HCT116 (cell line): ENCODE measurements around the gene WWOX. TPM values are rescaled to one million over a fixed set of nuclear protein-coding genes. Genes with fewer than 3 reads are reported as not detected.

Source experiments
- ATAC-seq: fragments of 200-7000 bp; cut with Tn5 transposase; 2 replicates; pipeline ENCODE4 v1.9.1; 2020; ENCODE audit warnings: mild to moderate bottlenecking, moderate library complexity
- BruUV-seq: library from RNA; stranded (reverse); fragments of 400-500 nt; replicated peaks from 2 replicates; lab custom pipeline; 2021; lab: Mats Ljungman, UMichigan
- CTCF ChIA-PET: fragments of 300-600 bp; sonication (Branson Sonifier 250); formaldehyde crosslinking; loops from one replicate; lab custom pipeline; 2021; ENCODE audit warnings: antibody characterized with exemption; lab: Charles Lee
- POLR2A ChIA-PET: fragments of 300-600, 350-600 bp; sonication (Branson Sonifier 250); formaldehyde crosslinking; loops from one replicate; lab custom pipeline; 2021; ENCODE audit warnings: antibody characterized with exemption; lab: Charles Lee
- RAD21 ChIA-PET, 2 experiments: fragments of 300-600 bp; sonication (Branson Sonifier 250); formaldehyde crosslinking; loops; one replicate each; lab custom pipeline; 2023; ENCODE audit warnings: low total read pairs in 2 of 2; ENCODE audit not compliant: uncharacterized antibody in 2 of 2, unreplicated experiment in 2 of 2, low non-redundant PET in 1 of 2; lab: Charles Lee
- DNase-seq: peaks from one replicate; pipeline ENCODE4 v3.0.0-alpha.2; 2010; ENCODE audit warnings: low read depth, low spot score
- H2AFZ ChIP-seq: fragments of 200-600 bp; shearing (Covaris generic), sonication (generic); 2 replicates; pipeline ENCODE4 v1.6.1; 2017; ENCODE audit warnings: low read depth, mixed run types, mixed read lengths, antibody characterized with exemption, low read length; ENCODE audit not compliant: poor library complexity, severe bottlenecking
- H3K27ac ChIP-seq: 2 replicates; pipeline ENCODE4 v1.5.1; 2012; ENCODE audit warnings: low read depth, low read length
- H3K27me3 ChIP-seq: fragments of 200-600 bp; sonication (generic); 2 replicates; pipeline ENCODE4 v1.6.1; 2016; ENCODE audit warnings: mixed run types, low read length, mixed read lengths; ENCODE audit not compliant: insufficient read depth
- H3K36me3 ChIP-seq, 2 experiments: fragments of 200-500 bp in 1 of 2; fragments of 200-600 bp in 1 of 2; sonication (Bioruptor generic) in 1 of 2; sonication (generic) in 1 of 2; 2 replicates each; pipeline versions ENCODE4 v1.5.1 to v1.6.1; 2014 to 2016; ENCODE audit warnings: low read length in 2 of 2, inconsistent platforms in 1 of 2, mixed read lengths in 1 of 2, mixed run types in 1 of 2; ENCODE audit not compliant: insufficient read depth in 2 of 2, control insufficient read depth in 1 of 2
- H3K4me1 ChIP-seq, 2 experiments: fragments of 200-600 bp in 1 of 2; sonication (generic) in 1 of 2; 2 replicates each; pipeline versions ENCODE4 v1.5.1 to v1.6.1; 2012 to 2017; ENCODE audit warnings: low read length in 2 of 2, inconsistent platforms in 1 of 2, mild to moderate bottlenecking in 1 of 2, mixed read lengths in 1 of 2, mixed run types in 1 of 2, moderate library complexity in 1 of 2; ENCODE audit not compliant: insufficient read depth in 2 of 2, control insufficient read depth in 1 of 2
- H3K4me2 ChIP-seq: fragments of 200-600 bp; sonication (generic); 2 replicates; pipeline ENCODE4 v1.6.1; 2017; ENCODE audit warnings: mixed run types, low read length, mixed read lengths
- H3K4me3 ChIP-seq, 2 experiments: fragments of 200-600 bp in 1 of 2; sonication (generic) in 1 of 2; replicated peaks in 1 of 2; 2 replicates each; pipeline ENCODE4 v1.5.1; 2011 to 2016; ENCODE audit warnings: low read length in 2 of 2, control low read depth in 1 of 2, low read depth in 1 of 2, mild to moderate bottlenecking in 1 of 2, mixed read lengths in 1 of 2, mixed run types in 1 of 2
- H3K79me2 ChIP-seq: fragments of 200-600 bp; sonication (generic); 2 replicates; pipeline ENCODE4 v1.6.1; 2017; ENCODE audit warnings: mild to moderate bottlenecking, mixed run types, low read length, moderate library complexity, mixed read lengths; ENCODE audit not compliant: insufficient read depth
- H3K9ac ChIP-seq: fragments of 200-600 bp; sonication (generic); 2 replicates; pipeline ENCODE4 v1.6.1; 2016; ENCODE audit warnings: low read length, mixed read lengths
- H3K9me2 ChIP-seq: fragments of 200-600 bp; sonication (generic), shearing (Covaris generic); 2 replicates; pipeline ENCODE4 v1.6.1; 2017; ENCODE audit warnings: mixed run types, mild to moderate bottlenecking, moderate library complexity; ENCODE audit not compliant: insufficient read depth
- H3K9me3 ChIP-seq, 2 experiments: fragments of 200-500 bp in 1 of 2; fragments of 200-600 bp in 1 of 2; sonication (Bioruptor generic) in 1 of 2; sonication (generic) in 1 of 2; 2 replicates each; pipeline ENCODE4 v1.6.1; 2014 to 2017; ENCODE audit warnings: low read length in 2 of 2, mixed read lengths in 2 of 2, inconsistent platforms in 1 of 2, low read depth in 1 of 2, mild to moderate bottlenecking in 1 of 2, mixed run types in 1 of 2, moderate library complexity in 1 of 2; ENCODE audit not compliant: control insufficient read depth in 1 of 2, insufficient read depth in 1 of 2
- H4K20me1 ChIP-seq: fragments of 200-600 bp; sonication (generic), shearing (Covaris generic); 2 replicates; pipeline ENCODE4 v1.6.1; 2017; ENCODE audit warnings: mixed run types, mild to moderate bottlenecking, moderate library complexity; ENCODE audit not compliant: insufficient read depth
- CEBPB ChIP-seq: IDR thresholded peaks from 2 replicates; pipeline ENCODE4 v1.6.1; 2012; ENCODE audit warnings: low read depth
- CTCF ChIP-seq, 3 experiments: fragments of 200-600 bp in 1 of 3; sonication (generic) in 1 of 3; IDR thresholded peaks in 2 of 3; conservative IDR thresholded peaks in 1 of 3; 2 replicates each; pipeline ENCODE4 v1.5.1; 2012 to 2017; ENCODE audit warnings: low read depth in 2 of 3, low read length in 2 of 3, antibody characterized with exemption in 1 of 3, borderline replicate concordance in 1 of 3, control low read depth in 1 of 3, mild to moderate bottlenecking in 1 of 3, mixed read lengths in 1 of 3, mixed run types in 1 of 3, moderate library complexity in 1 of 3; ENCODE audit not compliant: insufficient read depth in 1 of 3
- EGR1 ChIP-seq: IDR thresholded peaks from 2 replicates; pipeline ENCODE4 v1.6.1; 2012; ENCODE audit warnings: low read depth
- EZH2 ChIP-seq: fragments of 200-600 bp; sonication (generic); IDR thresholded peaks from 2 replicates; pipeline ENCODE4 v1.6.1; 2017; ENCODE audit warnings: antibody characterized with exemption, mixed run types
- FOSL1 ChIP-seq: IDR thresholded peaks from 2 replicates; pipeline ENCODE4 v1.6.1; 2012; ENCODE audit warnings: low read depth
- REST ChIP-seq: IDR thresholded peaks from 2 replicates; pipeline ENCODE4 v1.6.1; 2012; ENCODE audit warnings: low read depth
- SRF ChIP-seq: IDR thresholded peaks from 2 replicates; pipeline ENCODE4 v1.6.1; 2012; ENCODE audit warnings: low read depth
- TCF7L2 ChIP-seq: IDR thresholded peaks from 2 replicates; pipeline ENCODE4 v1.7.0; 2011; ENCODE audit warnings: borderline replicate concordance, inconsistent platforms; ENCODE audit not compliant: insufficient read depth, insufficient read length; ENCODE audit errors: extremely low read depth
- YY1 ChIP-seq: IDR thresholded peaks from 2 replicates; pipeline ENCODE4 v1.6.1; 2011; ENCODE audit warnings: low read length, low read depth, moderate library complexity, mild to moderate bottlenecking; ENCODE audit not compliant: insufficient replicate concordance; ENCODE audit errors: extremely low read depth
- ZNF274 ChIP-seq: fragments of 200-500 bp; sonication (Bioruptor generic); IDR thresholded peaks from 2 replicates; pipeline ENCODE4 v1.6.1; 2014; ENCODE audit warnings: mild to moderate bottlenecking, low read depth, low read length, inconsistent platforms
- intact Hi-C: fragments of 100-400 bp; cut with micrococcal nuclease; formaldehyde crosslinking; loops from 2 replicates; pipeline ENCODE4 v1.10.0; 2022
- total RNA-seq: library from RNA; stranded (reverse); gene quantifications from one replicate; pipeline ENCODE4 v1.2.1, GENCODE V29; 2021; ENCODE audit not compliant: unreplicated experiment

Gene WWOX
- total RNA-seq, 1 experiment from 2014 or later: 13.7 TPM

GRCh38 chr16:78364556-78364880 is 265.1 kb downstream of the WWOX start:
- ATAC-seq: no peak
- no peak for DNase-seq
- intact Hi-C loops: no loop called here
- H4K20me1 ChIP-seq: no peaks in the 10 kb centered on the region
- no peak overlapping the region for H3K4me2 ChIP-seq
- H3K4me3 ChIP-seq: no peak overlapping the region
- RAD21 ChIA-PET: no interaction called here
- no peaks in the 10 kb centered on the region for H3K4me1 ChIP-seq
- H3K9ac ChIP-seq: no peak overlapping the region
- H3K36me3 ChIP-seq: no peaks in the 10 kb centered on the region
- H2AFZ ChIP-seq: no peak overlapping the region
- POLR2A ChIA-PET: no interaction called here
- CTCF ChIA-PET: no interaction called here
- H3K79me2 ChIP-seq: no peaks in the 10 kb centered on the region
- no TSS peak for BruUV-seq
- no peaks in the 10 kb centered on the region for H3K27me3 ChIP-seq
- H3K27ac ChIP-seq: no peak overlapping the region
- H3K9me2 ChIP-seq: no peaks in the 10 kb centered on the region
- no peaks in the 10 kb centered on the region for H3K9me3 ChIP-seq
- TF ChIP-seq FOSL1: no peak
- TF ChIP-seq YY1: no peak
- no peak for TF ChIP-seq REST

- Histone ChIP-seq H3K79me2 (no peaks in the 10 kb centered on the region), H3K4me2 (no peak overlapping the region), H2AFZ (no peak overlapping the region), H3K9ac (no peak overlapping the region), H3K27me3 (no peaks in the 10 kb centered on the region), H3K36me3 (no peaks in the 10 kb centered on the region), H3K4me3 (no peak overlapping the region), H3K9me3 (no peaks in the 10 kb centered on the region), H4K20me1 (no peaks in the 10 kb centered on the region), H3K4me1 (no peaks in the 10 kb centered on the region), H3K27ac (no peak overlapping the region), H3K9me2 (no peaks in the 10 kb centered on the region)
- ChIA-PET CTCF (no interaction called here), RAD21 (no interaction called here), POLR2A (no interaction called here)
- ATAC-seq (no peak), DNase-seq (no peak)
- BruUV-seq: no TSS peak
- intact Hi-C loops: no loop called here
- TF ChIP-seq TCF7L2: no peak
- no peak for TF ChIP-seq CEBPB
- no peak for TF ChIP-seq EZH2
- TF ChIP-seq EGR1: no peak
- no peak for TF ChIP-seq SRF
- TF ChIP-seq CTCF (IDR thresholded peaks at IDR 0.05 in 2 of 3, conservative IDR thresholded peaks at IDR 0.05 in 1 of 3; ENCODE audit: borderline replicate concordance in 1 of 3, insufficient read depth in 1 of 3, low read depth in 2 of 3, low read length in 2 of 3): no peak
- no peak for TF ChIP-seq ZNF274
These were observed 265.9 kb downstream of the WWOX start for GRCh38 chr16:78365366-78365765.
